Immature natural killer cell (primary cell): Measurements from ENCODE around the gene ASB2. TPM values are rescaled to one million over a fixed set of nuclear protein-coding genes. Genes with fewer than 3 reads are reported as not detected.

Experiments used
- DNase-seq, 3 donors: peaks; one replicate each; pipeline ENCODE4 v3.0.0; 2022; ENCODE audit warnings: mixed read lengths in 1 of 3
- H3K27ac Mint-ChIP-seq, 6 donors: one replicate each; pipeline ENCODE4 v1.8.0; 2020; ENCODE audit warnings: mixed read lengths in 6 of 6, mild to moderate bottlenecking in 5 of 6, inconsistent platforms in 4 of 6, moderate library complexity in 3 of 6
- H3K27me3 Mint-ChIP-seq, 3 donors: one replicate each; pipeline ENCODE4 v1.8.0; 2020 to 2021; ENCODE audit warnings: low read depth in 3 of 3, mild to moderate bottlenecking in 3 of 3, mixed read lengths in 3 of 3, moderate library complexity in 3 of 3, inconsistent platforms in 1 of 3
- H3K36me3 Mint-ChIP-seq, 3 donors: one replicate each; pipeline ENCODE4 v1.8.0; 2020; ENCODE audit warnings: mixed read lengths in 3 of 3, inconsistent platforms in 2 of 3, mild to moderate bottlenecking in 2 of 3
- H3K4me1 Mint-ChIP-seq, 2 donors: one replicate each; pipeline ENCODE4 v1.8.0; 2020; ENCODE audit warnings: inconsistent platforms in 2 of 2, mild to moderate bottlenecking in 2 of 2, mixed read lengths in 2 of 2, moderate library complexity in 1 of 2
- H3K4me3 Mint-ChIP-seq, 5 donors: one replicate each; pipeline ENCODE4 v1.8.0; 2020; ENCODE audit warnings: mild to moderate bottlenecking in 5 of 5, mixed read lengths in 5 of 5, inconsistent platforms in 3 of 5, moderate library complexity in 3 of 5
- H3K9me3 Mint-ChIP-seq, 6 donors: one replicate each; pipeline ENCODE4 v1.8.0; 2020; ENCODE audit warnings: mild to moderate bottlenecking in 6 of 6, mixed read lengths in 6 of 6, inconsistent platforms in 4 of 6, moderate library complexity in 3 of 6
- polyA plus RNA-seq, 3 donors: library from polyadenylated mRNA; unstranded; fragments of 300-500 nt; fragmentation: Illumina TruSeq; gene quantifications; one replicate each; pipeline ENCODE4 v1.2.3, GENCODE V29; 2021

ASB2 gene
- polyA plus RNA-seq, result 1 to 10 TPM; 1.4 to 4.2 (median 2.7) TPM

GRCh38 chr14:93976477-93977057 lies at the start of gene ASB2:
Gene ASB2 (minus strand): TSS chr14:93976570. CDS start chr14:93964539, 12,031 bp downstream.
- H3K27me3 Mint-ChIP-seq, result peaks cover 7 to 11% (median 8%) of the 10 kb centered on the region in 3 donors
- peak within 1 kb of the TSS in 2 of 5 donors; percentile 4 to 67 for H3K4me3 Mint-ChIP-seq
- no peak for DNase-seq

GRCh38 chr14:94025720-94026119 lies 49.4 kb upstream of the ASB2 start:
- H3K36me3 Mint-ChIP-seq, result no peaks in the 10 kb centered on the region
- H3K27ac Mint-ChIP-seq, result no peak overlapping the region
- peaks cover 5 to 10% (median 6%) of the 10 kb centered on the region in 3 donors for H3K27me3 Mint-ChIP-seq
- no peaks in the 10 kb centered on the region for H3K9me3 Mint-ChIP-seq
- peak overlapping the region; percentile 80 to 86 (median 85) for H3K4me3 Mint-ChIP-seq
- H3K4me1 Mint-ChIP-seq, result peaks cover 7 to 11% of the 10 kb centered on the region in 2 donors
- DNase-seq, result no peak

More at GRCh38 chr14:93976477-93977057, at the start of gene ASB2:
- Mint-ChIP-seq H3K27ac (peak within 1 kb of the TSS in 3 of 6 donors; percentile 1 to 23 (median 11)), H3K36me3 (peaks cover 0 to 3% (median 0%) of the 10 kb centered on the region in 3 donors), H3K9me3 (peaks cover 0 to 11% (median 2%) of the 10 kb centered on the region in 6 donors), H3K4me1 (peaks cover 30 to 40% of the 10 kb centered on the region in 2 donors)

GRCh38 chr14:94024549-94024948 lies 48.2 kb upstream of the ASB2 start:
- Mint-ChIP-seq H3K9me3 (no peaks in the 10 kb centered on the region), H3K27ac (no peak overlapping the region), H3K4me1 (peaks cover 7 to 11% of the 10 kb centered on the region in 2 donors), H3K36me3 (no peaks in the 10 kb centered on the region), H3K27me3 (peaks cover 0 to 9% (median 4%) of the 10 kb centered on the region in 3 donors), H3K4me3 (no peak overlapping the region)
- DNase-seq, result no peak

- H3K36me3 Mint-ChIP-seq, result no peaks in the 10 kb centered on the region
- DNase-seq, result no peak
- H3K4me1 Mint-ChIP-seq, result peaks cover 7 to 8% of the 10 kb centered on the region in 2 donors
- no peak overlapping the region for H3K27ac Mint-ChIP-seq
- H3K9me3 Mint-ChIP-seq, result no peaks in the 10 kb centered on the region
- H3K27me3 Mint-ChIP-seq, result peaks cover 0 to 8% (median 4%) of the 10 kb centered on the region in 3 donors
- H3K4me3 Mint-ChIP-seq, result no peak overlapping the region
Observed at GRCh38 chr14:94022532-94023411, 46.4 kb upstream of the ASB2 start.

- Mint-ChIP-seq H3K4me1 (peaks cover 5 to 7% of the 10 kb centered on the region in 2 donors), H3K27me3 (peaks cover under 1 to 12% (median 4%) of the 10 kb centered on the region in 3 donors), H3K4me3 (no peak overlapping the region), H3K9me3 (no peaks in the 10 kb centered on the region), H3K36me3 (no peaks in the 10 kb centered on the region), H3K27ac (no peak overlapping the region)
- DNase-seq, result no peak
Observed at GRCh38 chr14:94021416-94022157, 45.2 kb upstream of the ASB2 start.

- no peak overlapping the region for H3K4me3 Mint-ChIP-seq
- H3K27ac Mint-ChIP-seq, result no peak overlapping the region
- peaks cover 6 to 12% (median 6%) of the 10 kb centered on the region in 3 donors for H3K27me3 Mint-ChIP-seq
- no peak for DNase-seq
- H3K4me1 Mint-ChIP-seq, result peaks cover 4% of the 10 kb centered on the region in 2 donors
- H3K36me3 Mint-ChIP-seq, result no peaks in the 10 kb centered on the region
- H3K9me3 Mint-ChIP-seq, result no peaks in the 10 kb centered on the region
Observed at GRCh38 chr14:94021001-94021400, 44.6 kb upstream of the ASB2 start.

GRCh38 chr14:94020267-94020666 lies 43.9 kb upstream of the ASB2 start:
- no peak overlapping the region for H3K4me3 Mint-ChIP-seq
- DNase-seq, result no peak
- peaks cover 9 to 13% (median 12%) of the 10 kb centered on the region in 3 donors for H3K27me3 Mint-ChIP-seq
- H3K27ac Mint-ChIP-seq, result no peak overlapping the region
- no peaks in the 10 kb centered on the region for H3K36me3 Mint-ChIP-seq
- no peaks in the 10 kb centered on the region for H3K9me3 Mint-ChIP-seq
- no peaks in the 10 kb centered on the region for H3K4me1 Mint-ChIP-seq

- H3K4me1 Mint-ChIP-seq, result no peaks in the 10 kb centered on the region
- H3K27ac Mint-ChIP-seq, result no peak overlapping the region
- no peak for DNase-seq
- H3K27me3 Mint-ChIP-seq, result peaks cover 11 to 18% (median 12%) of the 10 kb centered on the region in 3 donors
- H3K36me3 Mint-ChIP-seq, result no peaks in the 10 kb centered on the region
- H3K9me3 Mint-ChIP-seq, result no peaks in the 10 kb centered on the region
- no peak overlapping the region for H3K4me3 Mint-ChIP-seq
Observed at GRCh38 chr14:94019329-94019728, 43.0 kb upstream of the ASB2 start.

- Mint-ChIP-seq H3K36me3 (no peaks in the 10 kb centered on the region), H3K4me1 (peaks cover 0 to 2% of the 10 kb centered on the region in 2 donors), H3K27ac (no peak overlapping the region), H3K4me3 (no peak overlapping the region), H3K9me3 (no peaks in the 10 kb centered on the region), H3K27me3 (peaks cover 12 to 26% (median 13%) of the 10 kb centered on the region in 3 donors)
- no peak for DNase-seq
Observed at GRCh38 chr14:94018308-94018707, 41.9 kb upstream of the ASB2 start.

GRCh38 chr14:94016446-94016976 lies 40.1 kb upstream of the ASB2 start:
- H3K36me3 Mint-ChIP-seq, result no peaks in the 10 kb centered on the region
- no peak overlapping the region for H3K4me3 Mint-ChIP-seq
- H3K27me3 Mint-ChIP-seq, result peaks cover 15 to 34% (median 22%) of the 10 kb centered on the region in 3 donors

GRCh38 chr14:94015223-94015622 lies 38.9 kb upstream of the ASB2 start:
- H3K27ac Mint-ChIP-seq, result no peak overlapping the region
- H3K9me3 Mint-ChIP-seq, result no peaks in the 10 kb centered on the region
- peaks cover 19 to 47% (median 34%) of the 10 kb centered on the region in 3 donors for H3K27me3 Mint-ChIP-seq
- peaks cover 14 to 18% of the 10 kb centered on the region in 2 donors for H3K4me1 Mint-ChIP-seq
- DNase-seq, result no peak
- H3K4me3 Mint-ChIP-seq, result no peak overlapping the region
- H3K36me3 Mint-ChIP-seq, result no peaks in the 10 kb centered on the region

More at GRCh38 chr14:94016446-94016976, 40.1 kb upstream of the ASB2 start:
- Mint-ChIP-seq H3K4me1 (peaks cover 9 to 11% of the 10 kb centered on the region in 2 donors), H3K27ac (no peak overlapping the region), H3K9me3 (no peaks in the 10 kb centered on the region)
- DNase-seq, result no peak

- peaks cover 14 to 18% of the 10 kb centered on the region in 2 donors for H3K4me1 Mint-ChIP-seq
Observed at GRCh38 chr14:94014382-94014781, 38.0 kb upstream of the ASB2 start.

GRCh38 chr14:94011795-94012194 lies 35.4 kb upstream of the ASB2 start:
- H3K4me1 Mint-ChIP-seq, result peaks cover 14 to 18% of the 10 kb centered on the region in 2 donors
- H3K27ac Mint-ChIP-seq, result peak overlapping the region in 3 of 6 donors; percentile 35 to 80 (median 62)
- DNase-seq, result peak; percentile 47 to 55 (median 53)
- H3K36me3 Mint-ChIP-seq, result no peaks in the 10 kb centered on the region
- H3K4me3 Mint-ChIP-seq, result peak overlapping the region; percentile 15 to 57 (median 29)
- H3K9me3 Mint-ChIP-seq, result no peaks in the 10 kb centered on the region
- H3K27me3 Mint-ChIP-seq, result peaks cover 19 to 69% (median 42%) of the 10 kb centered on the region in 3 donors

More at GRCh38 chr14:94014382-94014781, 38.0 kb upstream of the ASB2 start:
- H3K27ac Mint-ChIP-seq, result no peak overlapping the region
- H3K9me3 Mint-ChIP-seq, result no peaks in the 10 kb centered on the region
- no peaks in the 10 kb centered on the region for H3K36me3 Mint-ChIP-seq
- peaks cover 19 to 54% (median 40%) of the 10 kb centered on the region in 3 donors for H3K27me3 Mint-ChIP-seq
- DNase-seq, result no peak
- no peak overlapping the region for H3K4me3 Mint-ChIP-seq
